Small intestine (tissue), 7 donors: Measurements from ENCODE around the gene METTL23. TPM values are rescaled to one million over a fixed set of nuclear protein-coding genes. Genes with fewer than 3 reads are reported as not detected.

Experiments
- DNase-seq, 2 donors: peaks; one replicate each; pipeline versions ENCODE4 v3.0.0 to v3.0.0-alpha.2; 2013
- FAIRE-seq: peaks from 2 replicates; lab custom pipeline; 2012; peaks lifted over from hg19 to GRCh38; lab: Jason Lieb, UNC
- H3K27ac ChIP-seq, 3 donors: one replicate each; pipeline ENCODE4 v1.5.1; 2013; ENCODE audit warnings: low read length in 2 of 3, mild to moderate bottlenecking in 2 of 3, control low read depth in 1 of 3, inconsistent platforms in 1 of 3, low read depth in 1 of 3, moderate library complexity in 1 of 3
- H3K27me3 ChIP-seq, 3 donors: one replicate each; pipeline ENCODE4 v1.6.1; 2013; ENCODE audit warnings: low read length in 3 of 3, inconsistent platforms in 1 of 3; ENCODE audit not compliant: control insufficient read depth in 3 of 3, insufficient read depth in 3 of 3
- H3K36me3 ChIP-seq, 3 donors: one replicate each; pipeline ENCODE4 v1.6.1; 2013; ENCODE audit warnings: low read length in 3 of 3, inconsistent platforms in 1 of 3, low read depth in 1 of 3, mild to moderate bottlenecking in 1 of 3, moderate library complexity in 1 of 3; ENCODE audit not compliant: control insufficient read depth in 3 of 3, insufficient read depth in 2 of 3
- H3K4me1 ChIP-seq, 3 donors: one replicate each; pipeline ENCODE4 v1.6.1; 2013; ENCODE audit warnings: low read length in 2 of 3, inconsistent platforms in 1 of 3, low read depth in 1 of 3, mild to moderate bottlenecking in 1 of 3, moderate library complexity in 1 of 3; ENCODE audit not compliant: control insufficient read depth in 3 of 3, insufficient read depth in 2 of 3
- H3K4me3 ChIP-seq, 3 donors: one replicate each; pipeline ENCODE4 v1.5.1; 2013; ENCODE audit warnings: low read length in 3 of 3, control low read depth in 1 of 3, inconsistent platforms in 1 of 3, low read depth in 1 of 3, mild to moderate bottlenecking in 1 of 3, moderate library complexity in 1 of 3
- H3K9me3 ChIP-seq, 2 donors: one replicate each; pipeline ENCODE4 v1.6.1; 2013; ENCODE audit warnings: low read depth in 1 of 2, low read length in 1 of 2; ENCODE audit not compliant: control insufficient read depth in 2 of 2, insufficient read depth in 1 of 2
- WGBS, 3 donors: extraction: QIAGEN DNeasy Blood & Tissue Kit; methylation state at CpG; one replicate each; pipeline ENCODE4 v1.1.7; 2013; 5-methylcytosine and 5-hydroxymethylcytosine counted together
- polyA plus RNA-seq, 4 donors: library from polyadenylated mRNA; stranded (reverse) in 3 of 4; unstranded in 1 of 4; fragments of 200-250 nt in 3 of 4; fragments of 120-200 nt in 1 of 4; gene quantifications; one replicate each; pipeline versions ENCODE4 v1.2.1 to v1.2.3, GENCODE V29; 2013
- donor health status: healthy with polysubstance abuse.
- donor health status: control.
- donor health status: control.
- donor health status: Bipolar disorder and iron deficiency.
- donor health status: healthy.

The METTL23 gene
- polyA plus RNA-seq, 4 donors: 28.8 to 41.8 (median 37.7) TPM

GRCh38 chr17:76747716-76748363 is 21.2 kb downstream of the METTL23 start:
- Histone ChIP-seq H3K27me3 (no peaks in the 10 kb centered on the region), H3K27ac (no peak overlapping the region), H3K4me3 (no peak overlapping the region), H3K4me1 (no peaks in the 10 kb centered on the region), H3K9me3 (no peaks in the 10 kb centered on the region), H3K36me3 (peaks cover 0 to 25% (median 13%) of the 10 kb centered on the region in 3 donors)
- DNase-seq (no peak), FAIRE-seq (no peak)
- WGBS, 3 donors: 84 to 87% (median 86%) methylated on average over 9 of the region's 9 CpGs

- no peak overlapping the region for H3K27ac ChIP-seq
- no peaks in the 10 kb centered on the region for H3K9me3 ChIP-seq
- 87 to 100% (median 100%) methylated on average over 1 of the region's 1 CpG for WGBS, 3 donors
- no peak overlapping the region for H3K4me3 ChIP-seq
- H3K4me1 ChIP-seq: no peaks in the 10 kb centered on the region
- DNase-seq (no peak), FAIRE-seq (no peak)
- H3K36me3 ChIP-seq: peaks cover 0 to 29% (median 11%) of the 10 kb centered on the region in 3 donors
- H3K27me3 ChIP-seq: no peaks in the 10 kb centered on the region
Observed at GRCh38 chr17:76748657-76749056, 22.0 kb downstream of the METTL23 start.

GRCh38 chr17:76751416-76751993 is 24.9 kb downstream of the METTL23 start:
- Histone ChIP-seq H3K36me3 (peaks cover 3 to 35% (median 4%) of the 10 kb centered on the region in 3 donors), H3K4me1 (no peaks in the 10 kb centered on the region), H3K27ac (no peak overlapping the region), H3K9me3 (no peaks in the 10 kb centered on the region), H3K27me3 (no peaks in the 10 kb centered on the region), H3K4me3 (no peak overlapping the region)
- WGBS, 3 donors: 94 to 95% (median 95%) methylated on average over 3 of the region's 3 CpGs
- DNase-seq (no peak), FAIRE-seq (no peak)

- no peak for FAIRE-seq
Observed at GRCh38 chr17:76752006-76752405, 25.4 kb downstream of the METTL23 start.

GRCh38 chr17:76753061-76753961 is 26.7 kb downstream of the METTL23 start:
- peak overlapping the region in 1 of 3 donors; percentile 19 for H3K4me3 ChIP-seq
- FAIRE-seq (no peak), DNase-seq (peak in 1 of 2 donors; percentile 2)
- H3K4me1 ChIP-seq: no peaks in the 10 kb centered on the region
- no peaks in the 10 kb centered on the region for H3K9me3 ChIP-seq
- H3K36me3 ChIP-seq: peaks cover 8 to 36% (median 9%) of the 10 kb centered on the region in 3 donors
- peak overlapping the region in 2 of 3 donors; percentile 60 to 70 for H3K27ac ChIP-seq
- H3K27me3 ChIP-seq: no peaks in the 10 kb centered on the region
- WGBS, 3 donors: 60 to 74% (median 70%) methylated on average over 12 of the region's 12 CpGs

More at GRCh38 chr17:76752006-76752405, 25.4 kb downstream of the METTL23 start:
- Histone ChIP-seq H3K36me3 (peaks cover 6 to 37% (median 6%) of the 10 kb centered on the region in 3 donors), H3K27me3 (no peaks in the 10 kb centered on the region), H3K27ac (no peak overlapping the region), H3K9me3 (no peaks in the 10 kb centered on the region), H3K4me3 (no peak overlapping the region), H3K4me1 (no peaks in the 10 kb centered on the region)
- WGBS, 3 donors: 77 to 88% (median 79%) methylated on average over 4 of the region's 4 CpGs
- DNase-seq: peak in 1 of 2 donors; percentile 26

- Histone ChIP-seq H3K4me1 (no peaks in the 10 kb centered on the region), H3K4me3 (no peak overlapping the region), H3K9me3 (peaks cover 0 to 5% of the 10 kb centered on the region in 2 donors), H3K27ac (no peak overlapping the region), H3K36me3 (peaks cover 8 to 38% (median 9%) of the 10 kb centered on the region in 3 donors), H3K27me3 (no peaks in the 10 kb centered on the region)
- DNase-seq (no peak), FAIRE-seq (no peak)
- 93 to 100% (median 97%) methylated on average over 2 of the region's 2 CpGs for WGBS, 3 donors
Observed at GRCh38 chr17:76755285-76755684, 28.6 kb downstream of the METTL23 start.

- no peaks in the 10 kb centered on the region for H3K27me3 ChIP-seq
- H3K36me3 ChIP-seq: peaks cover 8 to 45% (median 9%) of the 10 kb centered on the region in 3 donors
- no peak for FAIRE-seq
- 94 to 98% (median 95%) methylated on average over 5 of the region's 5 CpGs for WGBS, 3 donors
- no peaks in the 10 kb centered on the region for H3K4me1 ChIP-seq
- peaks cover 0 to 9% of the 10 kb centered on the region in 2 donors for H3K9me3 ChIP-seq
- H3K27ac ChIP-seq: no peak overlapping the region
- DNase-seq: no peak
- H3K4me3 ChIP-seq: no peak overlapping the region
Observed at GRCh38 chr17:76757256-76757655, 30.6 kb downstream of the METTL23 start.

GRCh38 chr17:76758570-76758969 is 31.9 kb downstream of the METTL23 start:
- H3K4me1 ChIP-seq: no peaks in the 10 kb centered on the region
- no peak for DNase-seq
- no peak for FAIRE-seq
- no peak overlapping the region for H3K4me3 ChIP-seq
- H3K36me3 ChIP-seq: peaks cover 8 to 40% (median 9%) of the 10 kb centered on the region in 3 donors
- no peak overlapping the region for H3K27ac ChIP-seq
- no peaks in the 10 kb centered on the region for H3K27me3 ChIP-seq
- peaks cover 0 to 13% of the 10 kb centered on the region in 2 donors for H3K9me3 ChIP-seq
- 94 to 99% (median 99%) methylated on average over 3 of the region's 3 CpGs for WGBS, 3 donors
